Activated gamma-delta T cell treated with anti-CD3 and anti-CD28 coated beads, Interleukin-2, amount 50 U/mL, for 16 hours (primary cell): ENCODE results near the gene PAM.
A peak's percentile ranks its signal among the peaks of the same experiment; 100 is the strongest.
"Not testable (repeated sequence)": the region's sequence is repeated elsewhere in the genome, so short reads cannot be mapped to it uniquely, and the experiment has no call there.

Source experiments
- DNase-seq: peaks from one replicate; pipeline ENCODE4 v3.0.0-alpha.2; 2020; ENCODE audit warnings: low read depth

Gene PAM

DNA sequence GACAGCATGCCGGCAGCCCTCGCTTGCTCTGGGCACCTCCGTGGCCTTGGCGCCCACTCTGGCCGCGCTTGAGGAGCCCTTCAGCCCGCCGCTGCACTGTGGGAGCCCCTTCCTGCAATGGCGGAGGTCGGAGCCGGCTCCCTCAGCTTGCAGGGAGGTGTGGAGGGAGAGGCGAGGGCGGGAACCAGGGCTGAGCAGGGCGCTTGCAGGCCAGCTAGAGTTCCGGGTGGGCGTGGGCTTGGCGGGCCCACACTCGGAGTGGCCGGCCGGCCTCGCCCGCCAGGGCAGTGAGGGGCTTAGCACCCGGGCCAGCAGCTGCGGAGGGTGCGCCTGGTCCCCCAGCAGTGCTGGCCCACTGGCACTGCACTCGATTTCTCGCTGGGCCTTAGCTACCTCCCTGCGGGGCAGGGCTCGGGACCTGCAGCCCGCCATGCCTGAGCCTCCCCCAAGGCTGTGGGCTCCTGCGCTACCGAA, 3.2 kb upstream of the PAM start:
- not testable (repeated sequence) for DNase-seq

- no peak for DNase-seq
These were observed 977 bp upstream of the PAM start for GRCh38 chr5:102753889-102754766.

DNA sequence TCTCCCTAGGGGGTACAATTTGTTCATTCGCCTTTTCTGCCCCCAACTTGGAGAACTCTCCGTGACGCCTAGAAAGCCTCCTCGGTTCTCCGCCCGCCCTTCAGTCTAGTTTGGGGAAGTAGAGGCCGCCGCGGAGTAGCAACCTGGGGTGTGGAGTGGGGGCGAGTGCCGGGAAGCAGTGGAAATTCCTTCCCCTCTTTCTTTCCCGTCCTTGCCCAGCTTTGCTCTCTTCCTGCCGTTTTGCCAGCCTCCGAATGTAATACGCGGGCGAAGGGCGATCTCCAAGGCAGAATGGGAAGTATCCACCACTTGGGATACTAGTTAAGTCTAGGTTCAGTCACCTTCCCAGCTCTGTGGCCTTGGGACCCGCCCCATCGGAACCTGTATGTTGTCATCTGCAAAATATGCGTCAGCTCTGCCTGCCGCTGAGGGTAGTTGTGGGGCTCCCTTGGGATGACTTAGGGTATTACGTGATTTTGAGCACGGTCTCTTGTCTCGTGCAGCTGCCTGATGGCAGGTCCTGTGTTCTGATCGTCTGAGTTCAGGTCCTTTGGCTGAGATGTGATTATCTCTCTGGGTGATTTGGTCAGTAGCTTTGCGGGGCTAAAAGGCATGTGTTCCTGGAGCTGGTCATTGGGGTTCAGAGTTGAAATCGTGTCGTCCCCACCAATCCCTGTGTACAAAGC, 724 bp downstream of the PAM start:
- peak; percentile 42 for DNase-seq

GRCh38 chr5:102758576-102758975, 3.5 kb downstream of the PAM start:
- DNase-seq: no peak

- DNase-seq: no peak
These were observed 4.2 kb downstream of the PAM start for GRCh38 chr5:102759289-102759688.

- no peak for DNase-seq
These were observed 4.6 kb downstream of the PAM start for GRCh38 chr5:102759700-102760099.

GRCh38 chr5:102760815-102761214, 5.7 kb downstream of the PAM start:
- no peak for DNase-seq

GRCh38 chr5:102762095-102762534, 7.0 kb downstream of the PAM start:
- no peak for DNase-seq

DNA sequence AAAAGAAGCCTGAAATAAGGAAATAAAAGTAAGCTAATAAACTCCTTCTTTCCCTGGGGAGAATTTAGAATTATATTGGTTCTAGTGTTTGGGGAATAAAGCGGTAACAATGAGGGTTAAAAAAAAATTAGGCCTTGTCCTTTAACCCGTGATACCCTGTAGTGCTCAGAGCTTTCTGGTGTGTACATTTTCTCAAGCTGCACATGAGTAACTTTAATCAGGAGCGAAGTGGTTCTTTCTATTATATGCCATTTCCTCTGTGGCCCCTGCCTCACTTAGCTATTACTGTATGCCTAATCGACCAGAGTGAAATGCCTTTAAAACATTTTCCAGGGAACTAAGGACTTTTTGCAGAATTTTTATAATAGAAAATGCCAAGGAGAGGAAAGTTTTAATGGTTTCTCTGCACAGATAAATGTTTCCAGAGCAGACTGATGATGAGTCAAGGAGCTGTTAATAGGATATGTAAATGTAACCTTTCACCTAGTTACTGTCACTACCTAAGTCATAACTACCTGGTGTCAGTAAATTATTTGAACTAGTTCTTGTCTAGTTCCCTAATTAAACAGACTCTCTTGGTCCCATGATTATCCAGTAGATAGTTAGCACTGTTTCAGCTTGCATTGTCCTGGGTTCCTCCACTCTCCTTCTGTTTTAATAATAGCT, 7.6 kb downstream of the PAM start:
- DNase-seq: no peak

DNA sequence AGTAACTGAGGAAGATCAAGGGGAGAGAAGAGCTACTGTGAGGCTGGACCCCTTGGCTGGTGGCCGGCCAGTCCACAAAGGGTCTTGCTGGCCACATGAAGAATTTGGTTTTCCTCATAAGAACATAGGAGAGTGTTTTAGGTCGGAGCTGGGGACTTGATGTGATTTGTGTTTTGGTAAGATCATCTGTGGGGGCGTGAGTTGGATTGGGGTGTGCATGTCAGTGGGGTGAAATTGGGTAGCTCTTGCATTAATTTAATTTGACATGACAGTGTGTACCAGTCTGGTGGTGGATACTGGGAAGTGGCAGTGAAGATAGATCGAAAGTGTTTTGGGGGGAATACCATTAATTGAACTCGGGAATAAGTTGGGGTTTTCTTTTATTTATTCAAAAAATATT, 8.6 kb downstream of the PAM start:
- no peak for DNase-seq

DNA sequence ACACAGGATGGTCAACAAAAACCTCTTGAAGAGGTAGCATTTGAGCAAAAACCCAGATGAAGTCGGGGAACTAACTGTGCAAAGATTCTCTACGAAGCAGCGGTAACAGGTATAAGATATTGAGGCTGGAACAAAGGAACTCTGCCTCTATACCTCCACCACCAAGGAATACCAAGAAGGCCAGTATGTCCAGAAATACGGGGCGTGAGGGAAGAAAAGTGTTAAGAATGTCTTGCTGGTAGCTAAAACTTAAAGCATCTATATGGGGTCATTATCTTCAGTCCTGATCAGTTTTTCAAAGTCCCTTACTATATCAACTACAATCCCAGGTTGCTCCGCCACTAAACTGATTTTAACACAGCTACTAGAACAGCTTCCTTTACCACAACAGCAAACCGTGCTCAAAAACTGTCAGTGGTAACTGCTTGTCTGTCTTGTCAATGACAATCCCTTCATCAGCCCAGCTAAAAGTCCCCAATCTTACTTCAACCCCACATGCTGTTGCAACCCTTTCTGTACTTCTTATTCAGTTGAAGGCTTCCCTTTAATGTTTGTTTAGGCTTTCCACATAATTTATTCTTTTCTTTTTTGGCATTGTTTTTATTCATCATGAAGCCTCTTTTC, 9.4 kb downstream of the PAM start:
- DNase-seq: no peak

DNA sequence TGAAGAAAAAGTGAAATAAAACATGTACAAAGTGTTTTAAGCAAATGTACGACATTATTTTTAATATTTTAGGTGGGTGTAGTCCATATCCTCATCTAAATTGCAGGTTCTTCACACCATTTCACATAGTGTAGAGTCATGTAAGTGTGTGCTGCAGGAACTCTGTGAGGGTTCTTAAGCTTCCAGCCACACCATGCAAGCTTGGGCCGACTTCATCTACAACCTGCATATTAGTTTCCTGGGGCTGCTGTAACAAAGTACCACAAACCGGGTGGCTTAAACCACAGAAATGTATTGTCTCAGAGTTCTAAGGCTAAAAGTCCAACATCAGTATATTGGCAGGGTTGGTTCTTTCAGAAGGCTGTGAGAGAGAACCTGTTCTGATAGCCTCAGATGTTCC, 10.2 kb downstream of the PAM start:
- DNase-seq: no peak

GRCh38 chr5:102766295-102767090, 11.4 kb downstream of the PAM start:
- DNase-seq: no peak

DNA sequence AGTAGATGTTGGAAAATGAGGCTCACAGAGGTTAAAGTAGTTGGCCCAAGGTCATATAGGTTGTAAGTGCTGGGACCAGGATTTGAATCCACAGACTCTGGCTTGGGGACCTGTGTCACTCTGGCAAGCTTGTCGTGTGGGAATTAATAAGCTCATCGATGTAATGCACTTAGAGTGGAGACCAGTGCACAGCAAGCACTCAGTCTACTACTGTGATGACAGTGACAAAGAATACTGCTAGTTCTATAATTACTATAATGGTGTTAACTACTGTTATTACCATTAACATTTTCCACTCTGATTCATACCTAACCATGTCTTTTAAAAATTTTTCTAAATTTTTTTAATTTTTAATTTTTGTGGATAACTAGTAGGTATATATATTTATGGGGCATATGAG, 12.8 kb downstream of the PAM start:
- DNase-seq: no peak

DNA sequence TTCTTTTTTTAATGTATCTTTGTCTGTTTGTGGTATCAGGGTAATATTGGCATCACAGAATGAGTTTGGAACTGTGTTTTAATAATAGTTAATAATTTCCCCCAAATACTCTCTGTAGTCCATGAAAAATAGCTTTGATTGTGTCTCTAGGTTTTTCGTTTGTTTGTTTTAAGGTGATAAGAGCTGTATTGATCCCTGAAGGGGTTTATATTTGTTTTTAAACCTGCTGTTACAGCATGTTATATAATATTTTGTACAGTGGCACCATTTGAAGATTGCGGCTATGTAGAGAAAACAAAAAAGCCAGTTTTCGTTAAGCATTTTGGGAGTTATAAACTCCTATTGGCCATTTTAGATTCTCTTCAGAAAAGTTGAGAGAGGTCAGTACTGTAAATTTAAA, 15.7 kb downstream of the PAM start:
- DNase-seq: no peak

DNA sequence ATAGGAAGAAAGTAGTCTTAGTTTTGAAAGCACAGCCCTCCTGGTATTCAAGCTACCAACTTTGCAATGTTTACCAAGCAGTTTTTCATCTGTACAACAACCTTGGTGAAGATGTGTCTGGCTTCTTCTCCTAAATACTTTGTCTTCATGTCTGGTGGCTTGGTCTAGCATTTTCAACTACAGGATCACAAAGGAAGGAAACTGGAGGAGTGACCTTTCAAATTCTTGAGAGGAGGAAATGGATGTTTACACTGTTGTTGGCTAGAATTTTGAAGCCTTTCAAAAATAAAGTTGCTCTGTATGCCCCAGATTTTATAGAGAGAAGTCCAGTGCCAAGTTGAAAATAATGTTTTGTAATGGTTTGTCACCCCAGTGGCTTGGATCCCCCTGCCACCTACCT, 16.3 kb downstream of the PAM start:
- DNase-seq: no peak

- DNase-seq: no peak
These were observed 17.2 kb downstream of the PAM start for GRCh38 chr5:102772273-102772672.

- no peak for DNase-seq
These were observed 18.0 kb downstream of the PAM start for GRCh38 chr5:102773133-102773532.

DNA sequence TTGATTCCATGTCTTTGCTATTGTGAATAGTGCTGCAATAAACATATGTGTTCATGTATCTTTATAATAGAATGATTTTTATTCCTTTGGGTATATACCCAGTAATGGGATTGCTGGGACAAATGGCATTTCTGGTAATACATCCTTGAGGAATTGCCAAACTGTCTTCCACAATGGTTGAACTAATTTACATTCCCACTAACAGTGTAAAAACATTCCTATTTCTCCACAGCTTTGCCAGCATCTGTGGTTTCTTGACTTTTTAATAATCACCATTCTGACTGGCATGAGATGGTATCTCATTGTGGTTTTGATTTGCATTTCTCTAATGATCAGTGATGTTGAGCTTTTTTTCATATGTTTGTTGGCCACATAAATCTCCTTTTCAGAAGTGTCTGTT, 20.7 kb downstream of the PAM start:
- DNase-seq: not testable (repeated sequence)

GRCh38 chr5:102777099-102777498, 22.0 kb downstream of the PAM start:
- no peak for DNase-seq

DNA sequence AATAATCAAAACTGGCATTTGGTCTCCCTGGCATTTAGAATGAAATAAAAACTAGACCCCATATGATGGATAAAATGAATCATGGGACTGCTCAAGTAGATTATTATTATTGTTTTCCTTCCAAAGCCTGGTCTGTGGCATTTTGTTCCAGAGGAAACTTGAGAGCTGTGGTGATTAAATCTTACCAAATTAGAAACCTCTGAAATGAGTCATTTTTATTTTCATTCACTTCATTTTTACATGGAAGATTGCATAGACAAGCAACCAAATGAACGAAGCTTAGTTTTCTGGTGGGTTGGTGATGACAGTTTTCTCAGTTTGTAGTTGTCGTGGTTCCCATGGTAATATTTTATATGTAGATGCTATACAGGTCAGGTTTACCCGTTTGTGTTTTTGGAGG, 23.4 kb downstream of the PAM start:
- DNase-seq: no peak

DNA sequence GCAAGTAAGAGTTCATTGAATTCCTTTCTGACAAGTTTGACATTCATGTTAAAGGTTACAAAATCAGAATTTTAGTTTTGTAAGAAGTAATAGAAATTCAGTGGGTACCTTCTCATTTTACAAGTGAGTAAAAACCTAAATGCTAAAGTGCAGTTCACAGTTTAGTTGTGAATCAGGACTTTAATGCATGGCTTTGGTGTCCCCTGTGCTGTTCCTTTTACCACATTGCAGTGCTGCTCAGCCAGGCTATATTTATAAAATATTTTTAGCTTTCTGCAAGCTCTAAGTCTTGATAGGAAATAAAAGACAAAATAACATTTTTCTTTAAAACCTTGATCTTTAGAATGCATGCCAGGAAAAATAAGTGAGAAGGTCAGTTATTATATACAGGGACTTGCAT, 26.3 kb downstream of the PAM start:
- no peak for DNase-seq
